Measurements from ENCODE around the gene SLC6A19. TPM values are rescaled to one million over a fixed set of nuclear protein-coding genes. Genes with fewer than 3 reads are reported as not detected.

SLC6A19 gene
- total RNA-seq, 2 donors from 2014 or later = 0.09 to 0.17 TPM

DNA sequence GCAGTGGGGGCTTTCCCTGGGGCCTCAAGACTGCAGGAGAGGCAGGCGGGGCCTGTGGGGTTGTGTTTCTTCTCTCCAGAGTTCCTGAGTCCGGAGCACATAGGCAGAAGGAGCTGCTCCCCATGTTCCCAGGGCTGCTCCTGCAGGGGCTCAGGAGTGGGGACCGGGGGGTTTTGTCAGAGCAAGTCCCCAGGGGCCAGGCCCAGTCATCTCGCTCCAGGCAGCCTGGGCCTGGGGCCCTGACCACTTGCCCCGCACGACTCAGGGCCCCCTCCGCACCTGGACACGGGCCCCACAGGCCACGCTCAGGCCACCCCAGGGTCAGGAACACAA, 22.0 kb upstream of the SLC6A19 start:
- no peak for DNase-seq (ENCODE audit: low spot score)
- no peak for TF ChIP-seq POLR2AphosphoS5 (IDR thresholded peaks at IDR 0.05)
- no peak for TF ChIP-seq POLR2A (IDR thresholded peaks at IDR 0.05)
- TF ChIP-seq, protein P1, sequence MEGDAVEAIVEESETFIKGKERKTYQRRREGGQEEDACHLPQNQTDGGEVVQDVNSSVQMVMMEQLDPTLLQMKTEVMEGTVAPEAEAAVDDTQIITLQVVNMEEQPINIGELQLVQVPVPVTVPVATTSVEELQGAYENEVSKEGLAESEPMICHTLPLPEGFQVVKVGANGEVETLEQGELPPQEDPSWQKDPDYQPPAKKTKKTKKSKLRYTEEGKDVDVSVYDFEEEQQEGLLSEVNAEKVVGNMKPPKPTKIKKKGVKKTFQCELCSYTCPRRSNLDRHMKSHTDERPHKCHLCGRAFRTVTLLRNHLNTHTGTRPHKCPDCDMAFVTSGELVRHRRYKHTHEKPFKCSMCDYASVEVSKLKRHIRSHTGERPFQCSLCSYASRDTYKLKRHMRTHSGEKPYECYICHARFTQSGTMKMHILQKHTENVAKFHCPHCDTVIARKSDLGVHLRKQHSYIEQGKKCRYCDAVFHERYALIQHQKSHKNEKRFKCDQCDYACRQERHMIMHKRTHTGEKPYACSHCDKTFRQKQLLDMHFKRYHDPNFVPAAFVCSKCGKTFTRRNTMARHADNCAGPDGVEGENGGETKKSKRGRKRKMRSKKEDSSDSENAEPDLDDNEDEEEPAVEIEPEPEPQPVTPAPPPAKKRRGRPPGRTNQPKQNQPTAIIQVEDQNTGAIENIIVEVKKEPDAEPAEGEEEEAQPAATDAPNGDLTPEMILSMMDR (IDR thresholded peaks at IDR 0.05) = no peak
- no CpG with 5 or more reads among the region's 9 CpGs for WGBS
- Histone ChIP-seq H3K27ac (no peak overlapping the region), H3K36me3 (no peaks in the 10 kb centered on the region), H3K4me1 (replicated peaks) (no peaks in the 10 kb centered on the region), H3K9me3 (no peaks in the 10 kb centered on the region), H3K4me3 (no peak overlapping the region), H3K27me3 (replicated peaks; ENCODE audit: insufficient read depth) (peaks cover 3% of the 10 kb centered on the region)
- intact Hi-C loops (cut with DNase I) = loop anchor here (10.0 kb wide), 1 partner anchor 255 kb away; no protein-coding TSS in a partner anchor

DNA sequence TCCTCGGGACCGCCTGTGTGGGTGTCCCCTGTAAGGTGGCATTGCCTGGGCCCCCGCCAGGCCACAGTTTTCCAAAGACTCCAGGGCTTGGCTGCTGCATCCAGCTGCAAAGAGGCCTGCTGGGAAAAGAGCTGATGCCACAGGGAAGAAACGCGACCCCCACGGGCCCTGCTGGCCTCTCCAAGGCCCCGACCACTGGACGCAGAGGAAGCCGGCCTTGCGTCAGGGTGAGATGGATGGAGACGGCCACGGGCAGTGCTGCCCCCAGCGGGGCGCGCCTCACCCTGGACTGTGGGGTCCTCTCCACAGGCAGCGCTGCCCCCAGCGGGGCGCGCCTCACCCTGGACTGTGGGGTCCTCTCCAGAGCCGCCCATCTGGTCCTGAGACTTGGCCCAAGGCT, 21.3 kb upstream of the SLC6A19 start:
- no peak overlapping the region for H3K27ac ChIP-seq
- TF ChIP-seq POLR2A (IDR thresholded peaks at IDR 0.05) = no peak
- TF ChIP-seq, protein P1 (IDR thresholded peaks at IDR 0.05) = no peak
- TF ChIP-seq POLR2AphosphoS5 (IDR thresholded peaks at IDR 0.05) = no peak
- no peaks in the 10 kb centered on the region for H3K9me3 ChIP-seq
- H3K36me3 ChIP-seq = no peaks in the 10 kb centered on the region
- no CpG with 5 or more reads among the region's 20 CpGs for WGBS
- no peak overlapping the region for H3K4me3 ChIP-seq
- intact Hi-C loops (cut with DNase I) = no loop called here
- H3K27me3 ChIP-seq (replicated peaks; ENCODE audit: insufficient read depth) = peaks cover 3% of the 10 kb centered on the region
- no peak for DNase-seq (ENCODE audit: low spot score)
- H3K4me1 ChIP-seq (replicated peaks) = no peaks in the 10 kb centered on the region

DNA sequence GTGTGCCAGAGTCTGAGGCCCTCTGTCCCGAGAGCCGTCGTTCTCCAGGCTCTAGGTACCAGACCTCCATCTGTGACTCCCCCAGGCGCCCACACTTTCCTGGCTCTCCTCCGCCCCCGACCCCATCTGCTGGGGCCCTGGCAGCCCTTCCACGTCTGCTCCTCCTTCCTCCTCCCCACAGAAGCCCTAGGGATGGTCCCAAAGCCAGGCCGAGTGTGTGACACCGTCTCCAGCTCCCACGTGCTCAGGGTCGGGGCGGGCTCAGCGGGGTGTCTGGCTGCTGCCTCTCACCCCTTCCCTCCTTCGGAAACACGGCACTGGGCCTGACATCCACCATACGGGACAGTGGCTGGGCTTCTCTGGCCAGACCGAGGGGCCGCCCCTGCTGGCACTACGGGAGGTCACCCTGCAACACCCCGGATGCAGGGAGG, 20.5 kb upstream of the SLC6A19 start:
- peaks cover 3% of the 10 kb centered on the region for H3K27me3 ChIP-seq (replicated peaks; ENCODE audit: insufficient read depth)
- H3K4me3 ChIP-seq = no peak overlapping the region
- intact Hi-C loops (cut with DNase I) = no loop called here
- 78% methylated on average over 20 of the region's 20 CpGs for WGBS
- H3K27ac ChIP-seq = no peak overlapping the region
- H3K36me3 ChIP-seq = no peaks in the 10 kb centered on the region
- no peak for DNase-seq (ENCODE audit: low spot score)
- no peaks in the 10 kb centered on the region for H3K4me1 ChIP-seq (replicated peaks)
- no peaks in the 10 kb centered on the region for H3K9me3 ChIP-seq
- TF ChIP-seq POLR2AphosphoS5 (IDR thresholded peaks at IDR 0.05) = no peak
- no peak for TF ChIP-seq POLR2A (IDR thresholded peaks at IDR 0.05)
- TF ChIP-seq, protein P1 (IDR thresholded peaks at IDR 0.05) = no peak

DNA sequence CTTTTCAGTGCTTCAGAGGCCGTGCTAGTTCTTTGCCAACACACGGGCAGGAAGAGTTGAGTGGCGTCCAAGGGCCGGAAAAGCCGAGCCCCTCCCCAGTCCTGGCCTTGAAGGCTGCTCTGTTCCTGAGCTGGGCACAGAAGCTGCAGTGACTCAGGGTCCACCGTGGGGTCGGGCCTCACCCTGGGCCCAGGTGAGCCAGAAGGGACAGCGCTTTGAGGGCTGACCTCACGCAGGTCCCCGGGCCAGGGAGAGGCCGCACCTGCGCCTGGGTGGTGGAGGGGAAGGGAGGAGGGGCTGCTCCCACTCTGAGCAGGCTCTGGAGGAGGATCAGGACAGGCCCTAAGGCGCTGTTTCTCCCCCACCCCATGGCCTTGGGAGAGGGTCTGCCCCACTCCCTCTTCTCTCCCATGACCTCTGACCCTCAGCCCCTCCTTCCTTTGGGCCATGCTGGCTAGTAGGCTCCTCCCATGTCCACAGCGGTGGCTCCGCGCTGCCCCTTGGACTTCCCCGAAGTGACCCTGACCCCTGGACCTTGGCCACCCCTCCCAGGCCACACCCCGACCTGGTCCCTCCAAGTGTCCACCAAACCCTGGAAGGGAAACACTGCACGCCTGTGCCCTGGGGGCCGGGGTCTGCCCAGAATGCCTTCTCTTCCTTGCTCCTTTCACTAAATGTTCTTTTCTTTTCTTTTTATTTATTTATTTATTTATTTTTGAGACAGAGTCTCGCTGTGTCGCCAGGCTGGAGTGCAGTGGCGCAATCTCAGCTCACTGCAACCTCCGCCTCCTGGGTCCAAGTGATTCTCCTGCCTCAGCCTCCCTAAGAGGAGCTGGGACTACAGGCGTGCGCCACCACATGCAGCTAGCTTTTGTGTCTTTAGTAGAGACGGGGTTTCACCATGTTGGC, 19.7 kb upstream of the SLC6A19 start:
- WGBS = 73% methylated on average over 21 of the region's 27 CpGs
- DNase-seq (ENCODE audit: low spot score) = no peak
- no peak for TF ChIP-seq POLR2A (IDR thresholded peaks at IDR 0.05)
- TF ChIP-seq, protein P1 (IDR thresholded peaks at IDR 0.05) = no peak
- no peak for TF ChIP-seq POLR2AphosphoS5 (IDR thresholded peaks at IDR 0.05)
- no peak overlapping the region for H3K4me3 ChIP-seq
- no peaks in the 10 kb centered on the region for H3K9me3 ChIP-seq
- H3K27me3 ChIP-seq (replicated peaks; ENCODE audit: insufficient read depth) = peaks cover 3% of the 10 kb centered on the region
- H3K4me1 ChIP-seq (replicated peaks) = no peaks in the 10 kb centered on the region
- no peaks in the 10 kb centered on the region for H3K36me3 ChIP-seq
- intact Hi-C loops (cut with DNase I) = no loop called here
- H3K27ac ChIP-seq = no peak overlapping the region

DNA sequence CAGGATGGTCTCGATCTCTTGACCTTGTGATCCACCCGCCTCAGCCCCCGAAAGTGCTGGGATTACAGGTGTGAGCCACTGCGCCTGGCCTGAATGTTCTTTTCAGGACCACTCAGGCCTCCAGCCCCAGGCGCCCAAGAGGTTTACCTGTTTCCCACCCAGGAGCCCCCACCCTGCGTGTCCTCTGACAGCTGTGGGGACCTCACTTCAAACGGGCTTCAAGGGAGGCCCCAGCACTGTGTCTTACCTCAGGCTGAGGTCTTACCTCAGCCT, 19.1 kb upstream of the SLC6A19 start:
- H3K27me3 ChIP-seq (replicated peaks; ENCODE audit: insufficient read depth) = peaks cover 3% of the 10 kb centered on the region
- intact Hi-C loops (cut with DNase I) = no loop called here
- DNase-seq (ENCODE audit: low spot score) = no peak

More for the DNA sequence above, 19.1 kb upstream of the SLC6A19 start:
- Histone ChIP-seq H3K9me3 (no peaks in the 10 kb centered on the region), H3K4me3 (no peak overlapping the region), H3K4me1 (replicated peaks) (no peaks in the 10 kb centered on the region), H3K27ac (no peak overlapping the region), H3K36me3 (no peaks in the 10 kb centered on the region)
- TF ChIP-seq, protein P1 (IDR thresholded peaks at IDR 0.05) = no peak
- WGBS = 76% methylated on average over 7 of the region's 7 CpGs

Data from prostate gland (tissue), 2 donors.